H9 (cell line): ENCODE measurements around the gene MAML3. TPM values are rescaled to one million over a fixed set of nuclear protein-coding genes. Genes with fewer than 3 reads are reported as not detected.
A peak's percentile ranks its signal among the peaks of the same experiment; 100 is the strongest.

ENCODE experiments used
- DNase-seq: peaks from one replicate; pipeline ENCODE4 v3.0.0-alpha.2; 2017
- H2AFZ ChIP-seq: one replicate; pipeline ENCODE4 v1.6.1; 2013; ENCODE audit warnings: mild to moderate bottlenecking, low read length, control low read depth, moderate library complexity
- H2AK5ac ChIP-seq: 2 replicates; pipeline ENCODE4 v1.6.1; 2013; ENCODE audit warnings: low read length, control low read depth, mixed read lengths; ENCODE audit not compliant: insufficient read length
- H2BK120ac ChIP-seq: one replicate; pipeline ENCODE4 v1.6.1; 2013; ENCODE audit warnings: low read depth, mild to moderate bottlenecking, low read length, control low read depth, inconsistent platforms; ENCODE audit not compliant: poor library complexity, severe bottlenecking
- H2BK12ac ChIP-seq: 2 replicates; pipeline ENCODE4 v1.6.1; 2013; ENCODE audit warnings: low read length, control low read depth, mixed read lengths, low read depth; ENCODE audit not compliant: insufficient read length
- H2BK15ac ChIP-seq: 2 replicates; pipeline ENCODE4 v1.6.1; 2013; ENCODE audit warnings: low read depth, low read length, control low read depth
- H2BK20ac ChIP-seq: one replicate; pipeline ENCODE4 v1.6.1; 2013; ENCODE audit warnings: low read depth, mild to moderate bottlenecking, low read length, control low read depth, inconsistent platforms; ENCODE audit not compliant: poor library complexity, severe bottlenecking
- H2BK5ac ChIP-seq: 2 replicates; pipeline ENCODE4 v1.6.1; 2013; ENCODE audit warnings: low read length, control low read depth, mixed read lengths; ENCODE audit not compliant: insufficient read length
- H3K14ac ChIP-seq: 2 replicates; pipeline ENCODE4 v1.6.1; 2013; ENCODE audit warnings: low read length, control low read depth; ENCODE audit not compliant: insufficient read depth
- H3K18ac ChIP-seq: 2 replicates; pipeline ENCODE4 v1.6.1; 2013; ENCODE audit warnings: low read depth, mild to moderate bottlenecking, mixed read lengths, low read length, control low read depth; ENCODE audit not compliant: insufficient read length
- H3K23ac ChIP-seq: 2 replicates; pipeline ENCODE4 v1.6.1; 2013; ENCODE audit warnings: low read length, control low read depth, mixed read lengths, low read depth; ENCODE audit not compliant: insufficient read length
- H3K23me2 ChIP-seq: 2 replicates; pipeline ENCODE4 v1.6.1; 2013; ENCODE audit warnings: low read depth, mild to moderate bottlenecking, mixed read lengths, low read length, control low read depth; ENCODE audit not compliant: insufficient read length, poor library complexity, severe bottlenecking
- H3K27ac ChIP-seq: 2 replicates; pipeline ENCODE4 v1.5.1; 2013; ENCODE audit warnings: low read length, control low read depth, mixed read lengths, low read depth; ENCODE audit not compliant: insufficient read length
- H3K27me3 ChIP-seq: 2 replicates; pipeline ENCODE4 v1.6.1; 2013; ENCODE audit warnings: low read length, control low read depth, inconsistent platforms; ENCODE audit not compliant: insufficient read depth
- H3K4ac ChIP-seq: 2 replicates; pipeline ENCODE4 v1.6.1; 2013; ENCODE audit warnings: low read depth, mild to moderate bottlenecking, control low read depth, inconsistent platforms, low read length, moderate library complexity
- H3K4me1 ChIP-seq: 2 replicates; pipeline ENCODE4 v1.6.1; 2013; ENCODE audit warnings: low read length, control low read depth, inconsistent platforms; ENCODE audit not compliant: insufficient read depth
- H3K4me2 ChIP-seq: 2 replicates; pipeline ENCODE4 v1.6.1; 2013; ENCODE audit warnings: low read length, control low read depth, mixed read lengths; ENCODE audit not compliant: insufficient read length, insufficient read depth
- H3K56ac ChIP-seq: 2 replicates; pipeline ENCODE4 v1.6.1; 2013; ENCODE audit warnings: low read depth, mild to moderate bottlenecking, mixed read lengths, low read length, control low read depth; ENCODE audit not compliant: insufficient read length
- H3K79me1 ChIP-seq: 2 replicates; pipeline ENCODE4 v1.6.1; 2013; ENCODE audit warnings: low read depth, mild to moderate bottlenecking, moderate library complexity, low read length, control low read depth, inconsistent platforms; ENCODE audit not compliant: insufficient read depth, poor library complexity, severe bottlenecking
- H3K79me2 ChIP-seq: 2 replicates; pipeline ENCODE4 v1.6.1; 2013; ENCODE audit warnings: low read length, control low read depth, inconsistent platforms; ENCODE audit not compliant: insufficient read depth
- H3K9ac ChIP-seq: 2 replicates; pipeline ENCODE4 v1.6.1; 2013; ENCODE audit warnings: low read length, control low read depth, mixed read lengths; ENCODE audit not compliant: insufficient read length; ENCODE audit errors: extremely low read depth
- H3K9me3 ChIP-seq: one replicate; pipeline ENCODE4 v1.6.1; 2013; ENCODE audit warnings: low read depth, low read length, inconsistent platforms; ENCODE audit not compliant: control insufficient read depth
- H3T11ph ChIP-seq: one replicate; pipeline ENCODE4 v1.6.1; 2013; ENCODE audit warnings: mild to moderate bottlenecking, low read length, control low read depth, inconsistent platforms
- H4K20me1 ChIP-seq: one replicate; pipeline ENCODE4 v1.6.1; 2013; ENCODE audit not compliant: control insufficient read depth, insufficient read length, insufficient read depth
- H4K5ac ChIP-seq: 2 replicates; pipeline ENCODE4 v1.6.1; 2013; ENCODE audit warnings: low read depth, mild to moderate bottlenecking, mixed read lengths, low read length, control low read depth; ENCODE audit not compliant: insufficient read length
- H4K8ac ChIP-seq: replicated peaks from 2 replicates; pipeline ENCODE4 v1.6.1; 2013; ENCODE audit warnings: low read length, control low read depth, mixed read lengths, low read depth; ENCODE audit not compliant: insufficient read length
- H4K91ac ChIP-seq: 2 replicates; pipeline ENCODE4 v1.6.1; 2013; ENCODE audit warnings: low read depth, mild to moderate bottlenecking, moderate library complexity, mixed read lengths, low read length, control low read depth; ENCODE audit not compliant: insufficient read length
- H3K27ac Mint-ChIP-seq, 3 experiments: 2 replicates in 2 of 3; 3 replicates in 1 of 3; pipeline ENCODE4 v1.8.0; 2020 to 2021; ENCODE audit warnings: mixed read lengths in 3 of 3, mild to moderate bottlenecking in 1 of 3, moderate library complexity in 1 of 3
- H3K27me3 Mint-ChIP-seq: 2 replicates; pipeline ENCODE4 v1.8.0; 2021; ENCODE audit warnings: low read depth, mild to moderate bottlenecking, moderate library complexity, mixed read lengths
- H3K36me3 Mint-ChIP-seq, 3 experiments: 2 replicates in 2 of 3; 3 replicates in 1 of 3; pipeline ENCODE4 v1.8.0; 2020 to 2021; ENCODE audit warnings: low read depth in 3 of 3, mixed read lengths in 3 of 3; ENCODE audit not compliant: insufficient read depth in 1 of 3
- H3K4me1 Mint-ChIP-seq, 2 experiments: 2 replicates each; pipeline ENCODE4 v1.8.0; 2020; ENCODE audit warnings: mixed read lengths in 2 of 2
- H3K4me3 Mint-ChIP-seq, 2 experiments: 2 replicates in 1 of 2; 3 replicates in 1 of 2; pipeline ENCODE4 v1.8.0; 2020 to 2021; ENCODE audit warnings: mild to moderate bottlenecking in 2 of 2, mixed read lengths in 2 of 2, moderate library complexity in 1 of 2
- H3K9me3 Mint-ChIP-seq, 2 experiments: 2 replicates in 1 of 2; 3 replicates in 1 of 2; pipeline ENCODE4 v1.8.0; 2020; ENCODE audit warnings: mild to moderate bottlenecking in 2 of 2, mixed read lengths in 2 of 2, moderate library complexity in 1 of 2
- WGBS: extraction: QIAGEN DNeasy Blood & Tissue Kit; methylation state at CpG from one replicate; pipeline ENCODE4 v1.1.7; 2013; ENCODE audit warnings: missing lambda C conversion rate, low lambda C conversion rate, mixed read lengths; ENCODE audit not compliant: insufficient read length; ENCODE audit errors: extremely low coverage; 5-methylcytosine and 5-hydroxymethylcytosine counted together
- total RNA-seq: library from RNA; stranded (reverse); gene quantifications from 2 replicates; pipeline ENCODE4 v1.2.1, GENCODE V29; 2021
- TF ChIP-seq, protein P1 (sequence below): fragments of 200-600 bp; sonication (generic); conservative IDR thresholded peaks from 3 replicates; pipeline ENCODE4 v1.8.0; 2021; ENCODE audit warnings: antibody characterized with exemption, mild to moderate bottlenecking

The MAML3 gene
- total RNA-seq, 1 experiment from 2014 or later, result 3.9 TPM

DNA sequence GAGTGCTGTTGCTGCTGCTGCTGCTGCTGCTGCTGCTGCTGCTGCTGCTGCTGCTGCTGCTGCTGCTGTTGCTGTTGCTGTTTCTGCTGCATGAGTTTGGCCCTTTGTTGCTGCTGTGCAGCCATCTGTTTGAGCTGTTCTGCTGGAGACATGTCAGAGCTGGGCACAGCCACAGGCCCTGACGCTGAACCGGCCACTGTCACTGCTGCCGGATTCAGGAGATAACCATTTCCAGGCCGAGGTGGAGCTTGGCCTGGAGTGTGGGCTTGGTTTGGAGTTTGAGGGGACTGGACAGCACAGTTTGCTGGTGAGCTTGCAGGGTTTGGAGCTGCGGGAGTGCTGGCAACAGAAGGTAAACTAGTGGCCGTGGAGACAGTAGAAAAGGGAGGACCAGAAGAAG lies 264.1 kb downstream of the MAML3 start:
- no peak overlapping the region for H4K5ac ChIP-seq
- no peaks in the 10 kb centered on the region; the same call in 1 of the 2 replicates for H3K4me1 ChIP-seq
- H4K91ac ChIP-seq, result no peak overlapping the region
- no peaks in the 10 kb centered on the region for H3K79me1 ChIP-seq
- TF ChIP-seq, protein P1, sequence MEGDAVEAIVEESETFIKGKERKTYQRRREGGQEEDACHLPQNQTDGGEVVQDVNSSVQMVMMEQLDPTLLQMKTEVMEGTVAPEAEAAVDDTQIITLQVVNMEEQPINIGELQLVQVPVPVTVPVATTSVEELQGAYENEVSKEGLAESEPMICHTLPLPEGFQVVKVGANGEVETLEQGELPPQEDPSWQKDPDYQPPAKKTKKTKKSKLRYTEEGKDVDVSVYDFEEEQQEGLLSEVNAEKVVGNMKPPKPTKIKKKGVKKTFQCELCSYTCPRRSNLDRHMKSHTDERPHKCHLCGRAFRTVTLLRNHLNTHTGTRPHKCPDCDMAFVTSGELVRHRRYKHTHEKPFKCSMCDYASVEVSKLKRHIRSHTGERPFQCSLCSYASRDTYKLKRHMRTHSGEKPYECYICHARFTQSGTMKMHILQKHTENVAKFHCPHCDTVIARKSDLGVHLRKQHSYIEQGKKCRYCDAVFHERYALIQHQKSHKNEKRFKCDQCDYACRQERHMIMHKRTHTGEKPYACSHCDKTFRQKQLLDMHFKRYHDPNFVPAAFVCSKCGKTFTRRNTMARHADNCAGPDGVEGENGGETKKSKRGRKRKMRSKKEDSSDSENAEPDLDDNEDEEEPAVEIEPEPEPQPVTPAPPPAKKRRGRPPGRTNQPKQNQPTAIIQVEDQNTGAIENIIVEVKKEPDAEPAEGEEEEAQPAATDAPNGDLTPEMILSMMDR, result no peak
- no peak overlapping the region for H4K8ac ChIP-seq
- no peak overlapping the region for H3K23ac ChIP-seq
- H3K14ac ChIP-seq, result peak overlapping the region; percentile 16; the same call in 1 of the 2 replicates
- no peak overlapping the region for H2BK12ac ChIP-seq
- no peak overlapping the region for H2BK20ac ChIP-seq
- no CpG with 5 or more reads among the region's 6 CpGs for WGBS
- no peak overlapping the region for H2BK15ac ChIP-seq
- no peak overlapping the region for H3K27ac ChIP-seq
- no peak overlapping the region for H2AK5ac ChIP-seq
- H3K36me3 Mint-ChIP-seq, result no peaks in the 10 kb centered on the region
- no peak for DNase-seq
- H3K23me2 ChIP-seq, result no peaks in the 10 kb centered on the region
- H3K27ac Mint-ChIP-seq, result no peak overlapping the region
- H3K4me3 Mint-ChIP-seq, result no peak overlapping the region
- no peak overlapping the region for H3K9ac ChIP-seq
- no peak overlapping the region for H2BK5ac ChIP-seq
- no peak overlapping the region for H2BK120ac ChIP-seq
- H3K9me3 Mint-ChIP-seq, result no peaks in the 10 kb centered on the region
- no peaks in the 10 kb centered on the region for H4K20me1 ChIP-seq
- H3K4me2 ChIP-seq, result no peak overlapping the region
- peaks cover 16 to 18% of the 10 kb centered on the region in 2 experiments for H3K4me1 Mint-ChIP-seq
- no peaks in the 10 kb centered on the region; the same call in 1 of the 2 replicates for H3K27me3 Mint-ChIP-seq
- no peaks in the 10 kb centered on the region for H3K9me3 ChIP-seq
- no peak overlapping the region for H2AFZ ChIP-seq
- no peak overlapping the region for H3K18ac ChIP-seq
- no peak overlapping the region for H3K56ac ChIP-seq
- H3K27me3 ChIP-seq, result no peaks in the 10 kb centered on the region
- H3K4ac ChIP-seq, result no peak overlapping the region
- H3T11ph ChIP-seq, result no peak overlapping the region
- no peaks in the 10 kb centered on the region for H3K79me2 ChIP-seq
